ENCODE measurements around the gene HDGF.

DNA sequence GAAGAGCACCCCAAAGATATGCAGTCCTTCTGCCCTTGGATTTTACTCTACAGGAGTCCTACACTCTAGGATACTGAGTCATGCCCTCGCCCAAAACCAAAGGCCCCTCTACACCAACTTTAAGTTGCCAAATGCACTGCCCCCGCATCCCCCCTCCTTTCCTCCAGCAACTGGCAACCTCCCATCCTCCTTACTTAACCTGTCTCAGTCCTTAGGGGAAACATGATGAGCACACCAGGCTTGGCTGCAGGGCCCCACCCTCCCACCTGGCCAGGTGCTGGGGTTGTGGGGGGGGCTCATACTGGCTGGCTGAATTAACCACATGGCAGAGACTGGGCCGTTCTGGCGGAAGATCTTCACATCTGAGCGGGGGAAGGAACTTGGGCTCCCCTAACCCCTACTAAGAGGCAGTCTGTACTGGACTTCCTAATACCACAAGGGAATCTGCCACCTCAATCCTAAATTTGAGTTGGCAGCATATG lies 1.2 kb downstream of the HDGF start:
- TF ChIP-seq, protein P1, sequence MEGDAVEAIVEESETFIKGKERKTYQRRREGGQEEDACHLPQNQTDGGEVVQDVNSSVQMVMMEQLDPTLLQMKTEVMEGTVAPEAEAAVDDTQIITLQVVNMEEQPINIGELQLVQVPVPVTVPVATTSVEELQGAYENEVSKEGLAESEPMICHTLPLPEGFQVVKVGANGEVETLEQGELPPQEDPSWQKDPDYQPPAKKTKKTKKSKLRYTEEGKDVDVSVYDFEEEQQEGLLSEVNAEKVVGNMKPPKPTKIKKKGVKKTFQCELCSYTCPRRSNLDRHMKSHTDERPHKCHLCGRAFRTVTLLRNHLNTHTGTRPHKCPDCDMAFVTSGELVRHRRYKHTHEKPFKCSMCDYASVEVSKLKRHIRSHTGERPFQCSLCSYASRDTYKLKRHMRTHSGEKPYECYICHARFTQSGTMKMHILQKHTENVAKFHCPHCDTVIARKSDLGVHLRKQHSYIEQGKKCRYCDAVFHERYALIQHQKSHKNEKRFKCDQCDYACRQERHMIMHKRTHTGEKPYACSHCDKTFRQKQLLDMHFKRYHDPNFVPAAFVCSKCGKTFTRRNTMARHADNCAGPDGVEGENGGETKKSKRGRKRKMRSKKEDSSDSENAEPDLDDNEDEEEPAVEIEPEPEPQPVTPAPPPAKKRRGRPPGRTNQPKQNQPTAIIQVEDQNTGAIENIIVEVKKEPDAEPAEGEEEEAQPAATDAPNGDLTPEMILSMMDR (IDR thresholded peaks at IDR 0.05; ENCODE audit: low read length) = no peak
- no peak for TF ChIP-seq EZH2 (IDR thresholded peaks at IDR 0.05; ENCODE audit: borderline replicate concordance, low read length)
